HCT116 (cell line): ENCODE data around the gene RPL7A. TPM values are rescaled to one million over a fixed set of nuclear protein-coding genes. Genes with fewer than 3 reads are reported as not detected.

ENCODE experiments used
- ATAC-seq: fragments of 200-7000 bp; cut with Tn5 transposase; 2 replicates; pipeline ENCODE4 v1.9.1; 2020; ENCODE audit warnings: mild to moderate bottlenecking, moderate library complexity
- Bru-seq: library from RNA; stranded (reverse); fragments of 400-500 nt; gene quantifications from one replicate; lab custom pipeline; 2021; lab: Mats Ljungman, UMichigan
- BruChase-seq, 2 experiments: library from RNA; stranded (reverse); fragments of 400-500 nt; gene quantifications; one replicate each; lab custom pipeline; 2021; lab: Mats Ljungman, UMichigan
- BruUV-seq: library from RNA; stranded (reverse); fragments of 400-500 nt; replicated peaks from 2 replicates; lab custom pipeline; 2021; lab: Mats Ljungman, UMichigan
- CTCF ChIA-PET: fragments of 300-600 bp; sonication (Branson Sonifier 250); formaldehyde crosslinking; loops from one replicate; lab custom pipeline; 2021; ENCODE audit warnings: antibody characterized with exemption; lab: Charles Lee
- POLR2A ChIA-PET: fragments of 300-600, 350-600 bp; sonication (Branson Sonifier 250); formaldehyde crosslinking; loops from one replicate; lab custom pipeline; 2021; ENCODE audit warnings: antibody characterized with exemption; lab: Charles Lee
- RAD21 ChIA-PET, 2 experiments: fragments of 300-600 bp; sonication (Branson Sonifier 250); formaldehyde crosslinking; loops; one replicate each; lab custom pipeline; 2023; ENCODE audit warnings: low total read pairs in 2 of 2; ENCODE audit not compliant: uncharacterized antibody in 2 of 2, unreplicated experiment in 2 of 2, low non-redundant PET in 1 of 2; lab: Charles Lee
- DNase-seq: peaks from one replicate; pipeline ENCODE4 v3.0.0-alpha.2; 2010; ENCODE audit warnings: low read depth, low spot score
- H2AFZ ChIP-seq: fragments of 200-600 bp; shearing (Covaris generic), sonication (generic); 2 replicates; pipeline ENCODE4 v1.6.1; 2017; ENCODE audit warnings: low read depth, mixed run types, mixed read lengths, antibody characterized with exemption, low read length; ENCODE audit not compliant: poor library complexity, severe bottlenecking
- H3K27ac ChIP-seq: 2 replicates; pipeline ENCODE4 v1.5.1; 2012; ENCODE audit warnings: low read depth, low read length
- H3K27me3 ChIP-seq: fragments of 200-600 bp; sonication (generic); 2 replicates; pipeline ENCODE4 v1.6.1; 2016; ENCODE audit warnings: mixed run types, low read length, mixed read lengths; ENCODE audit not compliant: insufficient read depth
- H3K36me3 ChIP-seq, 2 experiments: fragments of 200-500 bp in 1 of 2; fragments of 200-600 bp in 1 of 2; sonication (Bioruptor generic) in 1 of 2; sonication (generic) in 1 of 2; 2 replicates each; pipeline versions ENCODE4 v1.5.1 to v1.6.1; 2014 to 2016; ENCODE audit warnings: low read length in 2 of 2, inconsistent platforms in 1 of 2, mixed read lengths in 1 of 2, mixed run types in 1 of 2; ENCODE audit not compliant: insufficient read depth in 2 of 2, control insufficient read depth in 1 of 2
- H3K4me1 ChIP-seq, 2 experiments: fragments of 200-600 bp in 1 of 2; sonication (generic) in 1 of 2; 2 replicates each; pipeline versions ENCODE4 v1.5.1 to v1.6.1; 2012 to 2017; ENCODE audit warnings: low read length in 2 of 2, inconsistent platforms in 1 of 2, mild to moderate bottlenecking in 1 of 2, mixed read lengths in 1 of 2, mixed run types in 1 of 2, moderate library complexity in 1 of 2; ENCODE audit not compliant: insufficient read depth in 2 of 2, control insufficient read depth in 1 of 2
- H3K4me2 ChIP-seq: fragments of 200-600 bp; sonication (generic); 2 replicates; pipeline ENCODE4 v1.6.1; 2017; ENCODE audit warnings: mixed run types, low read length, mixed read lengths
- H3K4me3 ChIP-seq, 2 experiments: fragments of 200-600 bp in 1 of 2; sonication (generic) in 1 of 2; replicated peaks in 1 of 2; 2 replicates each; pipeline ENCODE4 v1.5.1; 2011 to 2016; ENCODE audit warnings: low read length in 2 of 2, control low read depth in 1 of 2, low read depth in 1 of 2, mild to moderate bottlenecking in 1 of 2, mixed read lengths in 1 of 2, mixed run types in 1 of 2
- H3K79me2 ChIP-seq: fragments of 200-600 bp; sonication (generic); 2 replicates; pipeline ENCODE4 v1.6.1; 2017; ENCODE audit warnings: mild to moderate bottlenecking, mixed run types, low read length, moderate library complexity, mixed read lengths; ENCODE audit not compliant: insufficient read depth
- H3K9ac ChIP-seq: fragments of 200-600 bp; sonication (generic); 2 replicates; pipeline ENCODE4 v1.6.1; 2016; ENCODE audit warnings: low read length, mixed read lengths
- H3K9me2 ChIP-seq: fragments of 200-600 bp; sonication (generic), shearing (Covaris generic); 2 replicates; pipeline ENCODE4 v1.6.1; 2017; ENCODE audit warnings: mixed run types, mild to moderate bottlenecking, moderate library complexity; ENCODE audit not compliant: insufficient read depth
- H3K9me3 ChIP-seq, 2 experiments: fragments of 200-500 bp in 1 of 2; fragments of 200-600 bp in 1 of 2; sonication (Bioruptor generic) in 1 of 2; sonication (generic) in 1 of 2; 2 replicates each; pipeline ENCODE4 v1.6.1; 2014 to 2017; ENCODE audit warnings: low read length in 2 of 2, mixed read lengths in 2 of 2, inconsistent platforms in 1 of 2, low read depth in 1 of 2, mild to moderate bottlenecking in 1 of 2, mixed run types in 1 of 2, moderate library complexity in 1 of 2; ENCODE audit not compliant: control insufficient read depth in 1 of 2, insufficient read depth in 1 of 2
- H4K20me1 ChIP-seq: fragments of 200-600 bp; sonication (generic), shearing (Covaris generic); 2 replicates; pipeline ENCODE4 v1.6.1; 2017; ENCODE audit warnings: mixed run types, mild to moderate bottlenecking, moderate library complexity; ENCODE audit not compliant: insufficient read depth
- ATF3 ChIP-seq: IDR thresholded peaks from 2 replicates; pipeline ENCODE4 v1.6.1; 2012
- CBX3 ChIP-seq: IDR thresholded peaks from 2 replicates; pipeline ENCODE4 v1.6.1; 2012; ENCODE audit warnings: low read depth
- CEBPB ChIP-seq: IDR thresholded peaks from 2 replicates; pipeline ENCODE4 v1.6.1; 2012; ENCODE audit warnings: low read depth
- CTCF ChIP-seq, 3 experiments: fragments of 200-600 bp in 1 of 3; sonication (generic) in 1 of 3; IDR thresholded peaks in 2 of 3; conservative IDR thresholded peaks in 1 of 3; 2 replicates each; pipeline ENCODE4 v1.5.1; 2012 to 2017; ENCODE audit warnings: low read depth in 2 of 3, low read length in 2 of 3, antibody characterized with exemption in 1 of 3, borderline replicate concordance in 1 of 3, control low read depth in 1 of 3, mild to moderate bottlenecking in 1 of 3, mixed read lengths in 1 of 3, mixed run types in 1 of 3, moderate library complexity in 1 of 3; ENCODE audit not compliant: insufficient read depth in 1 of 3
- EGR1 ChIP-seq: IDR thresholded peaks from 2 replicates; pipeline ENCODE4 v1.6.1; 2012; ENCODE audit warnings: low read depth
- ELF1 ChIP-seq: IDR thresholded peaks from 2 replicates; pipeline ENCODE4 v1.6.1; 2012; ENCODE audit warnings: low read depth, borderline replicate concordance
- EZH2 ChIP-seq: fragments of 200-600 bp; sonication (generic); IDR thresholded peaks from 2 replicates; pipeline ENCODE4 v1.6.1; 2017; ENCODE audit warnings: antibody characterized with exemption, mixed run types
- EZH2phosphoT487 ChIP-seq: fragments of 200-600 bp; IDR thresholded peaks from 2 replicates; pipeline ENCODE4 v1.6.1; 2018; ENCODE audit warnings: antibody characterized with exemption, borderline replicate concordance
- FOSL1 ChIP-seq: IDR thresholded peaks from 2 replicates; pipeline ENCODE4 v1.6.1; 2012; ENCODE audit warnings: low read depth
- MAX ChIP-seq: IDR thresholded peaks from 2 replicates; pipeline ENCODE4 v1.6.1; 2012
- POLR2A ChIP-seq: IDR thresholded peaks from 2 replicates; pipeline ENCODE4 v1.7.0; 2011; ENCODE audit warnings: borderline replicate concordance; ENCODE audit not compliant: insufficient read depth, insufficient read length; ENCODE audit errors: extremely low read depth
- POLR2AphosphoS5 ChIP-seq: IDR thresholded peaks from 2 replicates; pipeline ENCODE4 v1.6.1; 2011; ENCODE audit warnings: mild to moderate bottlenecking, low read depth, low read length, moderate library complexity
- RAD21 ChIP-seq: IDR thresholded peaks from 2 replicates; pipeline ENCODE4 v1.6.1; 2012; ENCODE audit warnings: low read depth, mild to moderate bottlenecking
- SIN3A ChIP-seq: IDR thresholded peaks from 2 replicates; pipeline ENCODE4 v1.6.1; 2012; ENCODE audit warnings: low read depth
- SRF ChIP-seq: IDR thresholded peaks from 2 replicates; pipeline ENCODE4 v1.6.1; 2012; ENCODE audit warnings: low read depth
- TCF7L2 ChIP-seq: IDR thresholded peaks from 2 replicates; pipeline ENCODE4 v1.7.0; 2011; ENCODE audit warnings: borderline replicate concordance, inconsistent platforms; ENCODE audit not compliant: insufficient read depth, insufficient read length; ENCODE audit errors: extremely low read depth
- ZBTB33 ChIP-seq: IDR thresholded peaks from 2 replicates; pipeline ENCODE4 v1.6.1; 2011; ENCODE audit warnings: mild to moderate bottlenecking, low read length, moderate library complexity; ENCODE audit not compliant: insufficient replicate concordance; ENCODE audit errors: extremely low read depth
- ZFX ChIP-seq: fragments of 450-650 bp; IDR thresholded peaks from 2 replicates; pipeline ENCODE4 v1.6.1; 2017
- intact Hi-C: fragments of 100-400 bp; cut with micrococcal nuclease; formaldehyde crosslinking; loops from 2 replicates; pipeline ENCODE4 v1.10.0; 2022
- long read RNA-seq: library from polyadenylated mRNA; unstranded; transcript quantifications from one replicate; pipeline ENCODE4 v2.0.0, GENCODE V29; 2021; ENCODE audit not compliant: unreplicated experiment
- polyA plus RNA-seq: library from polyadenylated mRNA; unstranded; fragments of >200 nt; gene quantifications from 2 replicates; pipeline ENCODE4 v1.2.1, GENCODE V29; 2012; ENCODE audit warnings: missing spikeins
- total RNA-seq: library from RNA; stranded (reverse); gene quantifications from one replicate; pipeline ENCODE4 v1.2.1, GENCODE V29; 2021; ENCODE audit not compliant: unreplicated experiment

Gene RPL7A
- 2,837 TPM for total RNA-seq
- polyA plus RNA-seq: 3,464 and 3,677 TPM in 2 replicates
- percentile 100 among the genes with signal in this experiment for Bru-seq, nascent RNA
- BruChase-seq, experiment 1, labeled RNA remaining after a 6-hour chase: percentile 100 among the genes with signal in this experiment
- percentile 100 among the genes with signal in this experiment for BruChase-seq, experiment 2, labeled RNA remaining after a 2-hour chase
- long read RNA-seq, transcript RPL7A-205 (8 exons, 941 nt): minor isoform, 5 of 638 reads
- long read RNA-seq, transcript RPL7A-202 (8 exons, 891 nt): major isoform, 346 of 638 reads
- long read RNA-seq, transcript RPL7A-208 (2 exons, 374 nt): minor isoform, 5 of 638 reads
- long read RNA-seq, partial matches to known transcripts: 269 of 638 reads
- long read RNA-seq, other reads (novel, unspliced or antisense): 10 of 638 reads

- Histone ChIP-seq H3K9ac (peak within 1 kb of the TSS; percentile 100), H3K4me3 (peak within 1 kb of the TSS; percentile 89 to 100), H3K36me3 (peaks cover 47 to 72% of the 10 kb centered on the region in 2 experiments), H4K20me1 (peaks cover 10% of the 10 kb centered on the region; the same call in 1 of the 2 replicates), H3K4me1 (peaks cover 12 to 22% of the 10 kb centered on the region in 2 experiments; a peak in 3 of 4 replicates), H3K27me3 (no peaks in the 10 kb centered on the region), H3K4me2 (peak within 1 kb of the TSS; percentile 98), H3K79me2 (peaks cover 60% of the 10 kb centered on the region), H2AFZ (no peak within 1 kb of the TSS), H3K9me3 (no peaks in the 10 kb centered on the region), H3K27ac (peak within 1 kb of the TSS; percentile 96), H3K9me2 (no peaks in the 10 kb centered on the region)
- ChIA-PET POLR2A (interaction anchor here (0.6 to 1.9 kb wide), 14 partner anchors 8 to 1295 kb away, joined by 3 to 15 read pairs (median 4); partner anchors contain the start of genes CACFD1, GTF3C5, REXO4 and SURF1), CTCF (interaction anchor here (0.7 to 1.0 kb wide), 2 partner anchors 160 to 162 kb away, joined by 3 to 6 read pairs; no protein-coding TSS in a partner anchor), RAD21 (no interaction called here)
- intact Hi-C loops: no loop called here
- BruUV-seq: no TSS peak
- DNase-seq: peak; percentile 93
- peak; percentile 65 for ATAC-seq
- TF ChIP-seq ELF1 (no peak), SRF (no peak), POLR2AphosphoS5 (peak; percentile 99), FOSL1 (no peak), ATF3 (no peak), CBX3 (no peak), EZH2 (no peak), EGR1 (no peak), CEBPB (no peak), ZFX (peak; percentile 55; the same call in 1 of the 2 replicates), TCF7L2 (no peak), ZBTB33 (peak; percentile 97), EZH2phosphoT487 (no peak), MAX (no peak), CTCF (IDR thresholded peaks at IDR 0.05 in 2 of 3, conservative IDR thresholded peaks at IDR 0.05 in 1 of 3; ENCODE audit: borderline replicate concordance in 1 of 3, insufficient read depth in 1 of 3, low read depth in 2 of 3, low read length in 2 of 3) (no peak), RAD21 (no peak), SIN3A (no peak), POLR2A (peak; percentile 98)
Measured at GRCh38 chr9:133347985-133348717, at the start of gene RPL7A, which contains the start of gene MED22. Gene RPL7A, plus strand, starts transcription at chr9:133348218. Its CDS starts 26 bp downstream, at chr9:133348244. Gene MED22, minus strand, starts transcription at chr9:133348131. Its CDS starts 1,469 bp downstream, at chr9:133346662.
